Measurements from ENCODE around the gene CDCA7L.

The CDCA7L gene

DNA sequence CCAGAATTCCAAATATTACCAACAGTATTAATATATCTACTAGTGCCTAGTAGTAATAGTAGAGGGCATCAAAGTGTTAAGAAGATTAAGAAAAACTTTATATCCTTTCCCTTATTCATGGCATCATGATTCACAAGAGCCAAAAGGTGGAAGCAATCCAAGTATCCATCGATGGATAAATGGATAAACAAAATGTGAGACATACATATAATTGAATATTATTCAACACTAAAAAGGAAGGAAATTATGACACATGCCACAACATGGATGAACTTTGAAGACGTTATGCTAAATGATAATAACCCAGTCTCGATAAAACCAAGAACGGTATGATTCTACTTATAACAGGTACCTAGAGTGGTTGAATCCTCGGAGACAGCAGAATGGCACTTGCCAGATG lies 23.1 kb downstream of the CDCA7L start:
- Histone ChIP-seq H2BK15ac (replicated peaks; ENCODE audit: low read depth) (no peak overlapping the region), H3K23ac (ENCODE audit: low read length) (no peak overlapping the region), H3K56ac (ENCODE audit: low read length) (no peak overlapping the region), H3K36me3 (ENCODE audit: control insufficient read depth, insufficient read depth, low read length) (no peaks in the 10 kb centered on the region), H3K4me2 (ENCODE audit: low read length) (no peak overlapping the region), H3K79me1 (ENCODE audit: low read length) (peaks cover 2% of the 10 kb centered on the region), H2BK120ac (ENCODE audit: low read depth, low read length) (no peak overlapping the region), H3K9ac (ENCODE audit: low read length) (no peak overlapping the region), H2AK5ac (ENCODE audit: low read length) (no peak overlapping the region), H2BK5ac (ENCODE audit: low read length) (no peak overlapping the region), H3K27me3 (ENCODE audit: insufficient read depth, low read length, poor library complexity) (no peaks in the 10 kb centered on the region), H3K79me2 (ENCODE audit: control insufficient read depth, insufficient read depth, low read length) (peaks cover 9% of the 10 kb centered on the region), H3K18ac (ENCODE audit: low read length) (no peak overlapping the region), H3K4ac (ENCODE audit: low read depth, low read length) (no peak overlapping the region), H4K5ac (ENCODE audit: low read length) (no peak overlapping the region), H3K4me3 (ENCODE audit: low read length) (no peak overlapping the region), H4K8ac (ENCODE audit: low read depth, low read length) (no peak overlapping the region), H3K27ac (ENCODE audit: low read depth, low read length) (no peak overlapping the region), H3K4me1 (ENCODE audit: control insufficient read depth, low read depth, low read length) (peaks cover 5% of the 10 kb centered on the region)
- no peak for DNase-seq
- WGBS (ENCODE audit: extremely low coverage, insufficient coverage, low lambda C conversion rate) = no CpG with 5 or more reads among the region's 5 CpGs

DNA sequence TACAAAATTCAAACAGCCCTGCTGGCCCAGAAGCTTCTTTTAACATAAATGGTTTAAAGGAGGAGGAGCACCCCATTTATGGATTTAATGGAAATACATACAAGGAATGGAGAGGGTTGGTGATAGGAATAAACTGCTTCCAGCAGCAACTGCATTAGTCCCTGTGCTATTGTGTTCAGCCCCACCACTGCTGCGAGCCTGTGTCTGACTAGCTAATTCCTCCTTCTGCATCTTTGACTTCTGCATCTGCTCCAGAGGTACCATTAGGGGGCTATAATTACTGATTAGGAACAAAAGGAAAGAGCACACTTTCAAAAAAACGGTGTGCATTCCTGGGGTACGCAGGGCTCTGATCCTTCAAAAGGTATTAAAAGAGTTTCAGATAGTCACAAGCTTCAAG lies 24.8 kb downstream of the CDCA7L start:
- Histone ChIP-seq H2BK15ac (replicated peaks; ENCODE audit: low read depth) (no peak overlapping the region), H3K4me1 (ENCODE audit: control insufficient read depth, low read depth, low read length) (peaks cover 5% of the 10 kb centered on the region)
- DNase-seq = no peak

DNA sequence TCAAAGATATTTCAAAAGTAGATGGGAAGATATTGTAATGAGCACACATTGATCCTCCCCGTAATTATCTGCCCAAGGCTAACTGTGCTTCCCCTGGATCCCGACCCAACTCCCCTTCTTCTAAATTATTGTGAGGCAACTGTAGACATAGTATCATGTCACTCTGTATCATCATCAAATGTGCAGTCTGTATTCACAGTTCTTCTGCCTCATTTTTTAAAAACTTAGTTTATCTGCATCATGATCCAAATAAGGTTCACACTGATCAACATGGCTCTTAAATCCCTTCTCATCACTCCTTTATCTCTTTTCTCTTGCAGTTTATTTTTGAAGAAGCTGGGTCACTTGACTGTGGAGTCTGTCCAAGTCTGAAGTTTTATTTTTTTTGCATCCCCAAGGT lies 27.5 kb downstream of the CDCA7L start:
- WGBS (ENCODE audit: extremely low coverage, insufficient coverage, low lambda C conversion rate) = no CpG with 5 or more reads among the region's 2 CpGs
- H3K56ac ChIP-seq (ENCODE audit: low read length) = no peak overlapping the region
- H3K4me1 ChIP-seq (ENCODE audit: control insufficient read depth, low read depth, low read length) = peaks cover 2% of the 10 kb centered on the region

More for the DNA sequence above, 24.8 kb downstream of the CDCA7L start:
- Histone ChIP-seq H3K9ac (ENCODE audit: low read length) (no peak overlapping the region), H3K79me1 (ENCODE audit: low read length) (peaks cover 2% of the 10 kb centered on the region), H3K27me3 (ENCODE audit: insufficient read depth, low read length, poor library complexity) (no peaks in the 10 kb centered on the region), H4K8ac (ENCODE audit: low read depth, low read length) (no peak overlapping the region), H2BK5ac (ENCODE audit: low read length) (no peak overlapping the region), H2AK5ac (ENCODE audit: low read length) (no peak overlapping the region), H3K23ac (ENCODE audit: low read length) (no peak overlapping the region), H2BK120ac (ENCODE audit: low read depth, low read length) (no peak overlapping the region), H3K36me3 (ENCODE audit: control insufficient read depth, insufficient read depth, low read length) (no peaks in the 10 kb centered on the region), H3K4ac (ENCODE audit: low read depth, low read length) (no peak overlapping the region), H3K27ac (ENCODE audit: low read depth, low read length) (no peak overlapping the region), H4K5ac (ENCODE audit: low read length) (no peak overlapping the region), H3K18ac (ENCODE audit: low read length) (no peak overlapping the region), H3K4me2 (ENCODE audit: low read length) (no peak overlapping the region), H3K4me3 (ENCODE audit: low read length) (no peak overlapping the region), H3K79me2 (ENCODE audit: control insufficient read depth, insufficient read depth, low read length) (peaks cover 6% of the 10 kb centered on the region), H3K56ac (ENCODE audit: low read length) (no peak overlapping the region)
- no CpG with 5 or more reads among the region's 3 CpGs for WGBS (ENCODE audit: extremely low coverage, insufficient coverage, low lambda C conversion rate)

DNA sequence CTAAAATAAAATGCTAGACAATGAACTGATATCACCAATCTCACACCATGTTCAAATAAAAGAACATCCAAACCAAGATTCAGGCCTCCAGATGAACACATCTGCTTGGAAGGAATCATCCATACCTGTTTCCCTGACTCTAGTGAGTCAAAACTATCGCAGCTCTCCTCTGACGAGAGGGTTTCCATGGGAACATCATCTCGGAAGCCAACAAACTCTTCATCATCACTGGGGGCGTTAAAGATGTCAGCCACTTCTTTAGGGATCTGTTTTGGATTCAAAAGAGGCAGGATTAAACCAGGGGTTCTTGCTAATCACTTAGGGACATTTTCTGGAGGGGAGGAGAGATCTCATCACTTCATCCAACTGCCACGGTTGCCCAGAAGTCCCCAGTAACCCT lies 29.1 kb downstream of the CDCA7L start:
- Histone ChIP-seq H4K5ac (ENCODE audit: low read length) (no peak overlapping the region), H3K27ac (ENCODE audit: low read depth, low read length) (no peak overlapping the region), H3K36me3 (ENCODE audit: control insufficient read depth, insufficient read depth, low read length) (no peaks in the 10 kb centered on the region), H3K27me3 (ENCODE audit: insufficient read depth, low read length, poor library complexity) (no peaks in the 10 kb centered on the region), H2BK5ac (ENCODE audit: low read length) (no peak overlapping the region), H3K4ac (ENCODE audit: low read depth, low read length) (no peak overlapping the region), H2BK15ac (replicated peaks; ENCODE audit: low read depth) (no peak overlapping the region), H3K56ac (ENCODE audit: low read length) (no peak overlapping the region), H2BK120ac (ENCODE audit: low read depth, low read length) (no peak overlapping the region), H3K9ac (ENCODE audit: low read length) (no peak overlapping the region), H3K79me1 (ENCODE audit: low read length) (no peaks in the 10 kb centered on the region), H2AK5ac (ENCODE audit: low read length) (no peak overlapping the region), H4K8ac (ENCODE audit: low read depth, low read length) (no peak overlapping the region), H3K18ac (ENCODE audit: low read length) (no peak overlapping the region), H3K79me2 (ENCODE audit: control insufficient read depth, insufficient read depth, low read length) (no peaks in the 10 kb centered on the region), H3K4me2 (ENCODE audit: low read length) (no peak overlapping the region), H3K4me1 (ENCODE audit: control insufficient read depth, low read depth, low read length) (no peaks in the 10 kb centered on the region), H3K23ac (ENCODE audit: low read length) (no peak overlapping the region), H3K4me3 (ENCODE audit: low read length) (no peak overlapping the region)
- peak; percentile 22 for DNase-seq
- no CpG with 5 or more reads among the region's 5 CpGs for WGBS (ENCODE audit: extremely low coverage, insufficient coverage, low lambda C conversion rate)

More for the DNA sequence above, 27.5 kb downstream of the CDCA7L start:
- Histone ChIP-seq H3K18ac (ENCODE audit: low read length) (no peak overlapping the region), H3K79me2 (ENCODE audit: control insufficient read depth, insufficient read depth, low read length) (peaks cover 2% of the 10 kb centered on the region), H2AK5ac (ENCODE audit: low read length) (no peak overlapping the region), H2BK120ac (ENCODE audit: low read depth, low read length) (no peak overlapping the region), H3K27me3 (ENCODE audit: insufficient read depth, low read length, poor library complexity) (no peaks in the 10 kb centered on the region), H3K36me3 (ENCODE audit: control insufficient read depth, insufficient read depth, low read length) (no peaks in the 10 kb centered on the region), H4K8ac (ENCODE audit: low read depth, low read length) (no peak overlapping the region), H2BK15ac (replicated peaks; ENCODE audit: low read depth) (no peak overlapping the region), H4K5ac (ENCODE audit: low read length) (no peak overlapping the region), H2BK5ac (ENCODE audit: low read length) (no peak overlapping the region), H3K79me1 (ENCODE audit: low read length) (peaks cover 2% of the 10 kb centered on the region), H3K9ac (ENCODE audit: low read length) (no peak overlapping the region), H3K27ac (ENCODE audit: low read depth, low read length) (no peak overlapping the region), H3K4me2 (ENCODE audit: low read length) (no peak overlapping the region), H3K23ac (ENCODE audit: low read length) (no peak overlapping the region), H3K4ac (ENCODE audit: low read depth, low read length) (no peak overlapping the region), H3K4me3 (ENCODE audit: low read length) (no peak overlapping the region)
- no peak for DNase-seq

DNA sequence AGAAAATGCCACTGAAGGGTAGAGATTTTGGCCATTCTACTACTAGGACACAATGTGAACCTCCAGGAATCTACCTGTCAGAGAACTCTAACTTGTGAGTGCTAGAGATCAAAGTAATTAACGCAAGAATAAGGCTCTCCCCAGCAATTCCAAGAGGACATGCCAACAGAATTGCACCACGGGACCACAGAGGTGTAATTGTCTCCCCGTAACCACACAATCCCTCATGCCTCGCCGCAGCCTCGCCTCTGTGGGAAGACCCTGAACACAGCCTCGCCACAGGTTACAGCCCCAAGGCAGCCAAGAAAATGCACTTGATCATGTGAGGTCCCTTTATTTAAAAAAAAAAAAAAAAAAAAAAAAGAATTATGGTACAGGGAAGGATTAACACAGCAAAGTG lies 29.5 kb downstream of the CDCA7L start:
- Histone ChIP-seq H3K18ac (ENCODE audit: low read length) (no peak overlapping the region), H3K4me3 (ENCODE audit: low read length) (no peak overlapping the region), H2BK5ac (ENCODE audit: low read length) (no peak overlapping the region), H3K9ac (ENCODE audit: low read length) (no peak overlapping the region), H3K4ac (ENCODE audit: low read depth, low read length) (no peak overlapping the region), H2AK5ac (ENCODE audit: low read length) (no peak overlapping the region), H3K23ac (ENCODE audit: low read length) (no peak overlapping the region), H3K79me2 (ENCODE audit: control insufficient read depth, insufficient read depth, low read length) (no peaks in the 10 kb centered on the region), H4K5ac (ENCODE audit: low read length) (no peak overlapping the region), H3K79me1 (ENCODE audit: low read length) (no peaks in the 10 kb centered on the region), H4K8ac (ENCODE audit: low read depth, low read length) (no peak overlapping the region), H3K56ac (ENCODE audit: low read length) (no peak overlapping the region), H3K27ac (ENCODE audit: low read depth, low read length) (no peak overlapping the region), H3K4me1 (ENCODE audit: control insufficient read depth, low read depth, low read length) (no peaks in the 10 kb centered on the region), H3K36me3 (ENCODE audit: control insufficient read depth, insufficient read depth, low read length) (no peaks in the 10 kb centered on the region), H2BK15ac (replicated peaks; ENCODE audit: low read depth) (no peak overlapping the region), H3K27me3 (ENCODE audit: insufficient read depth, low read length, poor library complexity) (no peaks in the 10 kb centered on the region), H3K4me2 (ENCODE audit: low read length) (no peak overlapping the region), H2BK120ac (ENCODE audit: low read depth, low read length) (no peak overlapping the region)
- DNase-seq = no peak
- WGBS (ENCODE audit: extremely low coverage, insufficient coverage, low lambda C conversion rate) = no CpG with 5 or more reads among the region's 7 CpGs

DNA sequence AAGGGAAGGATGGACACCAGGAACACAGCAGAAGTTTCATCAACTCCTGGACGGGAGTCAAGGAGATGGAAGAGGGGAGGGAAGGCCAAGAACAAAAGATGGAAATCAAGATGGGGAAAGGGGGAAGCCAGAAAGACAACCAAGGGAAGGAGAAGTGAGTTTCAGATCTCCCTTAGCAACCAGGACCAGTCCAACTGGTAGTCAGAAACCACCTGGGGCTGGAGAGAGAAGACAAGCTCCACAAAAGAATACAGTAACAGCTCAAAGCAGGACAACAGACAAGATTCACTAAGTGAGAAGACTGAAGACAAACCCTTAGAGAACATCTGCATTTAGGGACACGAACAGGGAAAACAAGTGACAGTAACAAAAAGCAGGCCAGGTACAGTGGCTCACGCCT lies 30.6 kb downstream of the CDCA7L start:
- no peaks in the 10 kb centered on the region for H3K79me1 ChIP-seq (ENCODE audit: low read length)
- no peak overlapping the region for H3K4ac ChIP-seq (ENCODE audit: low read depth, low read length)
- H3K36me3 ChIP-seq (ENCODE audit: control insufficient read depth, insufficient read depth, low read length) = no peaks in the 10 kb centered on the region
- no peak overlapping the region for H3K4me3 ChIP-seq (ENCODE audit: low read length)
- no peak overlapping the region for H3K18ac ChIP-seq (ENCODE audit: low read length)
- no peak overlapping the region for H3K4me2 ChIP-seq (ENCODE audit: low read length)
- no peak overlapping the region for H2AK5ac ChIP-seq (ENCODE audit: low read length)
- no peak overlapping the region for H3K23ac ChIP-seq (ENCODE audit: low read length)
- H2BK120ac ChIP-seq (ENCODE audit: low read depth, low read length) = no peak overlapping the region
- DNase-seq = no peak
- no peak overlapping the region for H3K56ac ChIP-seq (ENCODE audit: low read length)
- WGBS (ENCODE audit: extremely low coverage, insufficient coverage, low lambda C conversion rate) = no CpG with 5 or more reads among the region's 3 CpGs
- no peak overlapping the region for H4K5ac ChIP-seq (ENCODE audit: low read length)
- no peak overlapping the region for H3K27ac ChIP-seq (ENCODE audit: low read depth, low read length)
- H3K9ac ChIP-seq (ENCODE audit: low read length) = no peak overlapping the region
- no peaks in the 10 kb centered on the region for H3K79me2 ChIP-seq (ENCODE audit: control insufficient read depth, insufficient read depth, low read length)
- no peaks in the 10 kb centered on the region for H3K27me3 ChIP-seq (ENCODE audit: insufficient read depth, low read length, poor library complexity)
- H2BK5ac ChIP-seq (ENCODE audit: low read length) = no peak overlapping the region
- no peak overlapping the region for H2BK15ac ChIP-seq (replicated peaks; ENCODE audit: low read depth)
- no peaks in the 10 kb centered on the region for H3K4me1 ChIP-seq (ENCODE audit: control insufficient read depth, low read depth, low read length)
- H4K8ac ChIP-seq (ENCODE audit: low read depth, low read length) = no peak overlapping the region

Data from mesendoderm (in vitro differentiated cells).